ENCODE measurements around the gene NUP210. TPM values are rescaled to one million over a fixed set of nuclear protein-coding genes. Genes with fewer than 3 reads are reported as not detected.

The NUP210 gene
- total RNA-seq, 4 donors from 2014 or later, result 11.6 to 81.7 (median 29.8) TPM

- Histone ChIP-seq H3K27ac (peak overlapping the region; percentile 27 to 65 (median 56)), H3K4me1 (peaks cover 0 to 13% (median 7%) of the 10 kb centered on the region in 4 donors), H3K9me3 (peaks cover 0 to 12% (median 4%) of the 10 kb centered on the region in 4 donors), H3K36me3 (no peaks in the 10 kb centered on the region), H3K4me3 (peak overlapping the region; percentile 24 to 54 (median 54)), H3K27me3 (peaks cover 0 to 17% of the 10 kb centered on the region in 2 donors)
- DNase-seq, result peak in 2 of 3 donors; percentile 29 to 45
- TF ChIP-seq CTCF (IDR thresholded peaks at IDR 0.05) (no peak), POLR2A (IDR thresholded peaks at IDR 0.05) (no peak)
These were observed 137.7 kb downstream of the NUP210 start for GRCh38 chr3:13282358-13282985.

GRCh38 chr3:13281507-13282357 lies 138.4 kb downstream of the NUP210 start:
- peaks cover 0 to 13% (median 7%) of the 10 kb centered on the region in 4 donors for H3K4me1 ChIP-seq
- H3K36me3 ChIP-seq, result no peaks in the 10 kb centered on the region
- H3K27ac ChIP-seq, result peak overlapping the region; percentile 27 to 65 (median 56)
- peak in 1 of 3 donors; percentile 60 for DNase-seq
- H3K27me3 ChIP-seq, result peaks cover 0 to 17% of the 10 kb centered on the region in 2 donors
- TF ChIP-seq POLR2A (IDR thresholded peaks at IDR 0.05) (no peak), CTCF (IDR thresholded peaks at IDR 0.05) (no peak)
- H3K9me3 ChIP-seq, result peaks cover 0 to 8% (median 3%) of the 10 kb centered on the region in 4 donors
- peak overlapping the region; percentile 24 to 54 (median 54) for H3K4me3 ChIP-seq

- TF ChIP-seq POLR2A (IDR thresholded peaks at IDR 0.05) (no peak), CTCF (IDR thresholded peaks at IDR 0.05) (no peak)
- peak overlapping the region in 2 of 4 donors; percentile 57 to 65 for H3K27ac ChIP-seq
- peaks cover 0 to 8% (median 3%) of the 10 kb centered on the region in 4 donors for H3K9me3 ChIP-seq
- H3K36me3 ChIP-seq, result no peaks in the 10 kb centered on the region
- peaks cover 0 to 13% (median 7%) of the 10 kb centered on the region in 4 donors for H3K4me1 ChIP-seq
- peaks cover 0 to 17% of the 10 kb centered on the region in 2 donors for H3K27me3 ChIP-seq
- H3K4me3 ChIP-seq, result peak overlapping the region in 2 of 4 donors; percentile 53 to 54
- DNase-seq, result peak in 1 of 3 donors; percentile 48
These were observed 139.2 kb downstream of the NUP210 start for GRCh38 chr3:13280811-13281506.

- no peak for TF ChIP-seq CTCF (IDR thresholded peaks at IDR 0.05)
- no peak for TF ChIP-seq POLR2A (IDR thresholded peaks at IDR 0.05)
- peaks cover 0 to 8% (median 3%) of the 10 kb centered on the region in 4 donors for H3K9me3 ChIP-seq
- peak overlapping the region in 1 of 4 donors; percentile 65 for H3K27ac ChIP-seq
- peaks cover 0 to 17% of the 10 kb centered on the region in 2 donors for H3K27me3 ChIP-seq
- no peak overlapping the region for H3K4me3 ChIP-seq
- H3K4me1 ChIP-seq, result peaks cover 0 to 13% (median 7%) of the 10 kb centered on the region in 4 donors
- H3K36me3 ChIP-seq, result no peaks in the 10 kb centered on the region
- DNase-seq, result peak in 1 of 3 donors; percentile 48
These were observed 139.9 kb downstream of the NUP210 start for GRCh38 chr3:13280122-13280790.

GRCh38 chr3:13279532-13279910 lies 140.6 kb downstream of the NUP210 start:
- peaks cover 0 to 8% (median 3%) of the 10 kb centered on the region in 4 donors for H3K9me3 ChIP-seq
- H3K27me3 ChIP-seq, result peaks cover 0 to 17% of the 10 kb centered on the region in 2 donors
- TF ChIP-seq CTCF (IDR thresholded peaks at IDR 0.05), result no peak
- TF ChIP-seq POLR2A (IDR thresholded peaks at IDR 0.05), result no peak
- H3K27ac ChIP-seq, result no peak overlapping the region
- no peaks in the 10 kb centered on the region for H3K36me3 ChIP-seq
- H3K4me1 ChIP-seq, result peaks cover 0 to 13% (median 7%) of the 10 kb centered on the region in 4 donors
- H3K4me3 ChIP-seq, result no peak overlapping the region
- DNase-seq, result peak in 1 of 3 donors; percentile 14
